ENCODE results near the gene BPIFB2. TPM values are rescaled to one million over a fixed set of nuclear protein-coding genes. Genes with fewer than 3 reads are reported as not detected.

BPIFB2 gene
- total RNA-seq, 1 donor from 2014 or later: not detected

DNA sequence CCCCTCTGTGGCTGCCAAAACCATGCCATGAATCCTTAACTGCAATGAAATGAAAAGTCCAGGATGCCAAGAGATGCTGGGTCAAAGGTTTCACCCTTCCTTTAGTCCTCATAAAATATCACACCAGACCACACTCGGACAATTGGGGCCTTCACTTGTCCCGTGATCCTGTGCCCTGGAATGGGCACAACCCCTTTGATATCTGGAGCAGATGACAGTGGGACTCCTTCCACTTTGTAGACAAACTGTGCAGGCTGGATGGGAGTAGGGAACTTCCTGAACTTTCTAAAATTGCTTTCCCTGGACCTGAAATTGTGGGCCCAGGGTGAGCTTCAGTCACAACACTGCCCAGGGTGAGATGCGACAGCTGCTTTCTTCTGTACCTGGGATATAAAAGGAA is 14.4 kb downstream of the BPIFB2 start:
- no peak overlapping the region for H3K4me3 ChIP-seq
- ATAC-seq (no peak), DNase-seq (no peak)
- no peaks in the 10 kb centered on the region for H3K27me3 ChIP-seq
- H3K4me1 ChIP-seq: no peaks in the 10 kb centered on the region
- no peak overlapping the region for H3K27ac ChIP-seq
- H3K9me3 ChIP-seq: no peaks in the 10 kb centered on the region
- H3K36me3 ChIP-seq: no peaks in the 10 kb centered on the region
- TF ChIP-seq, protein P1, sequence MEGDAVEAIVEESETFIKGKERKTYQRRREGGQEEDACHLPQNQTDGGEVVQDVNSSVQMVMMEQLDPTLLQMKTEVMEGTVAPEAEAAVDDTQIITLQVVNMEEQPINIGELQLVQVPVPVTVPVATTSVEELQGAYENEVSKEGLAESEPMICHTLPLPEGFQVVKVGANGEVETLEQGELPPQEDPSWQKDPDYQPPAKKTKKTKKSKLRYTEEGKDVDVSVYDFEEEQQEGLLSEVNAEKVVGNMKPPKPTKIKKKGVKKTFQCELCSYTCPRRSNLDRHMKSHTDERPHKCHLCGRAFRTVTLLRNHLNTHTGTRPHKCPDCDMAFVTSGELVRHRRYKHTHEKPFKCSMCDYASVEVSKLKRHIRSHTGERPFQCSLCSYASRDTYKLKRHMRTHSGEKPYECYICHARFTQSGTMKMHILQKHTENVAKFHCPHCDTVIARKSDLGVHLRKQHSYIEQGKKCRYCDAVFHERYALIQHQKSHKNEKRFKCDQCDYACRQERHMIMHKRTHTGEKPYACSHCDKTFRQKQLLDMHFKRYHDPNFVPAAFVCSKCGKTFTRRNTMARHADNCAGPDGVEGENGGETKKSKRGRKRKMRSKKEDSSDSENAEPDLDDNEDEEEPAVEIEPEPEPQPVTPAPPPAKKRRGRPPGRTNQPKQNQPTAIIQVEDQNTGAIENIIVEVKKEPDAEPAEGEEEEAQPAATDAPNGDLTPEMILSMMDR (IDR thresholded peaks at IDR 0.05): no peak
- intact Hi-C loops (cut with DNase I): no loop called here

DNA sequence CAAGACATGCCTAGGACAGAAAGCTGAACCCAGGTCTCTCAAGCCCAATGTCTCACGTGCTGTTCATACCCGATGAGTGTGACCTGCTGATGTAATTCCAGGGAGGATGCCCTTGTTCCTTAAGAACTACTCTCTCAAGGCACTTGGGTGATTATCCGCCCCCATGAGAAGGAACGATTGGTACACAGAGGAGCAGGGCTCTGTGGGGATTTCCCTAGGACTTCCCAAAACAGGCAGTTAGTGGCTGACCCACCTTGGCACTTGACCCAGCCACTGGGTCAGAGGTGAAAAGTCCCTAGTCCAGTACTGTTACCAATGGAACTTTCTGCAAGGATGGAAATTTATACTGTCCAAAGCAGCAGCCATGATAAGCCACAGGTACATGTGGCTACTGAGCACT is 14.8 kb downstream of the BPIFB2 start:
- Histone ChIP-seq H3K4me3 (no peak overlapping the region), H3K4me1 (no peaks in the 10 kb centered on the region), H3K27ac (no peak overlapping the region), H3K36me3 (no peaks in the 10 kb centered on the region), H3K27me3 (no peaks in the 10 kb centered on the region), H3K9me3 (no peaks in the 10 kb centered on the region)
- TF ChIP-seq, protein P1 (IDR thresholded peaks at IDR 0.05): no peak
- intact Hi-C loops (cut with DNase I): no loop called here
- DNase-seq (no peak), ATAC-seq (no peak)

DNA sequence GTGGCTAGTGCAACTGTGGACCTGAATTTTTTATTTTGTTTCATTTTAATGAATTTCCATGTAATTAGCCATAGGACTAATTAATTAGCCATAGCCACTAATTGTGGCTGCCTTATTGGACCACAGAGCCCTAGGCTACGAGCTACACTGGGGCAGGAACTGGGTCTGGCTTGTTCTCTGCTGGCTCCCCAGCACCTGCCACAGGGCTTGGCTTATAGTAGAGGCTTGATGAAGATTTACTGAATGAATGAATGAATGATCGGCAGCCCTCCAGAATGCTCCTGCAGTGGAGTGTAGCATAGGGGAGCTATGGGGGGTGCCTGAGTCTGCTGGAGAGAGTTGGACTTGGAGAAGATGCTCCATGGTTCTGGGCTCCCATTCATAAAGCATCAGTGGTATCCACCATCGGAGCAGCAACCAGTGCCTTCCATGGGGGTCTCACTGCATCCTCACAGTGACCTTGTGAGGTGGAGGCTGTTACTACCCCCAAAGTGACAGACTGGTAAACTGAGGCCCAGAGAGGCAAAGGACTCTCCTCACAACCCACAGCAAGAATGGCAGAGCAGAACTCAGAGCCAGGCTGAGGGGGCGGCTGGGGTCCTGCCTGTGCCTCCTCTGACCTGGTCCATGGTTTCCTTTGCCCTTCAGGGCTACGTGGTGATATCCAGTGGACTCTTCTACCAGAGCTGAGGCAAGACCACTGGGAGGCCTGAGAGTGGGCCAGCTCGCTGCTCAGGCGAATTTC is 15.4 kb downstream of the BPIFB2 start:
- Histone ChIP-seq H3K36me3 (no peaks in the 10 kb centered on the region), H3K4me3 (no peak overlapping the region), H3K4me1 (no peaks in the 10 kb centered on the region), H3K27me3 (no peaks in the 10 kb centered on the region), H3K9me3 (no peaks in the 10 kb centered on the region), H3K27ac (no peak overlapping the region)
- ATAC-seq (no peak), DNase-seq (no peak)
- TF ChIP-seq, protein P1 (IDR thresholded peaks at IDR 0.05): no peak
- intact Hi-C loops (cut with DNase I): no loop called here

DNA sequence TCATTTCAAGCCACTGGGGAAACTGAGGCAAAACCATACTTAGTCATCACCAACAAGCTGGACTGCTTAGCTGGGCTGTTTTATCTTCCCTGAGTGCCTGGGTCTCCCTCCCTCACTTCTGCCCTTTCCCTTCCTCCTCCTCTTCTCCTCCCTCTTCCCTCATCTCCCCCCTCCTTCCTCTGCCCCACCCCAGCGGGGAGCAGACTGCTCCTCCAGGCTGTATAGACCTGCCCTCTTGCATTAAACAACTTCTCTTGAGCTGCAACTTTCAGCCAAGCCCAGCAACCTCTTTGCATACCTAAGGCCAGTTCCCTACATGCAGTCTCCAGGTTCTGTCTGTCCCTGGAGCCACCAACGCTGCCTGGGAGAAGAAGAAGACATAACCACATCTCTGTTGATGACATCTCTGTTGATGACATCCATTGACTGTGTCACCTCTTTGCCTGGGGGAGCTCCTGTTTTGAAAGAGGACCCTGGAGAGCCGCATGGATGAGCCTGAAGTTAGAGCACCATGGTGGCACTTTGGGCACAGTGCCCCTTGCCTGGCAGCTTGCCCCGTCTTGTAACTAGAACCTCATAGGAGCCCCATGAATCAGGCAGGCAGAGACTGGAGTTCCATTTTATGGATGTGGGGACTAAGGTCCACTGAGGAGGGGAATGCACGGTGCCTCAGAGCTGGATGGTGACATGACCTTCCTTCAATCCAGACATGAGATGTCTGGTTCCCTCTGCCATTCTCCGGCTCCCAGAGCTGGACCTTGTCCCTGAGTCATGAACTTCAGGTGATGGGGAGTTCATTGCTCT is 16.1 kb downstream of the BPIFB2 start:
- Histone ChIP-seq H3K4me1 (no peaks in the 10 kb centered on the region), H3K9me3 (no peaks in the 10 kb centered on the region), H3K4me3 (no peak overlapping the region), H3K27me3 (no peaks in the 10 kb centered on the region), H3K36me3 (no peaks in the 10 kb centered on the region), H3K27ac (no peak overlapping the region)
- intact Hi-C loops (cut with DNase I): no loop called here
- DNase-seq (no peak), ATAC-seq (no peak)
- TF ChIP-seq, protein P1 (IDR thresholded peaks at IDR 0.05): no peak

DNA sequence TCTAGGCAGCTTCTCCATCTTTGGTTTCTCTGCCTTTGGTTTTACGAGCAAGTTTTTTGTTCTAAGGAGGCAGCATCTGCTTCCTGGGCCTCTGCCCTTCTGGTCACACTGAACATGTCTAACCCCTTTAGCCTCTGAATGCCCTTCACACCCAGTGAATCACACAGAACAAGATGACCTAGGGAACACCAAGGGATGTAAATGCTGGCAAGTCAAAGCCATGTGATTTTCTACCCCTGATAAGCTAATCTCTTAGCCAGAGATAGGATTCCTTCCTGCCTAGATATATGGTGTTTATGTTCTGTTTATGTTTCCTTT is 16.7 kb downstream of the BPIFB2 start:
- H3K9me3 ChIP-seq: no peaks in the 10 kb centered on the region
- TF ChIP-seq, protein P1 (IDR thresholded peaks at IDR 0.05): no peak
- intact Hi-C loops (cut with DNase I): no loop called here

More for the DNA sequence above, 16.7 kb downstream of the BPIFB2 start:
- DNase-seq (no peak), ATAC-seq (no peak)
- Histone ChIP-seq H3K36me3 (no peaks in the 10 kb centered on the region), H3K27me3 (no peaks in the 10 kb centered on the region), H3K4me1 (no peaks in the 10 kb centered on the region), H3K4me3 (no peak overlapping the region), H3K27ac (no peak overlapping the region)
